A673 (cell line): Measurements from ENCODE around the gene LAPTM4A. TPM values are rescaled to one million over a fixed set of nuclear protein-coding genes. Genes with fewer than 3 reads are reported as not detected.

ENCODE experiments used
- BruUV-seq: library from RNA; stranded (reverse); fragments of 400-500 nt; replicated peaks from 2 replicates; lab custom pipeline; 2021; lab: Mats Ljungman, UMichigan
- CTCF ChIA-PET: fragments of 300-600 bp; sonication (Branson Sonifier 250); formaldehyde crosslinking; loops from one replicate; lab custom pipeline; 2022; ENCODE audit warnings: antibody characterized with exemption; lab: Charles Lee
- POLR2A ChIA-PET: fragments of 300-600 bp; sonication (Branson Sonifier 250); formaldehyde crosslinking; loops from one replicate; lab custom pipeline; 2022; ENCODE audit warnings: antibody characterized with exemption; ENCODE audit not compliant: low non-redundant PET; lab: Charles Lee
- DNase-seq: peaks from one replicate; pipeline ENCODE4 v3.0.0-alpha.2; 2015; ENCODE audit warnings: low spot score
- H3K27ac ChIP-seq: fragments of 200-600 bp; sonication (generic); 2 replicates; pipeline ENCODE4 v1.5.1; 2016; ENCODE audit warnings: mixed run types, low read depth, mild to moderate bottlenecking, mixed read lengths, antibody characterized with exemption, low read length; ENCODE audit not compliant: poor library complexity, severe bottlenecking
- H3K27me3 ChIP-seq: fragments of 200-600 bp; sonication (generic); replicated peaks from 2 replicates; pipeline ENCODE4 v1.6.1; 2017; ENCODE audit warnings: mixed run types, low read depth, mild to moderate bottlenecking, mixed read lengths, antibody characterized with exemption, low read length; ENCODE audit not compliant: insufficient read depth, poor library complexity
- H3K36me3 ChIP-seq: fragments of 200-600 bp; sonication (generic); 2 replicates; pipeline ENCODE4 v1.6.1; 2016; ENCODE audit warnings: mixed run types, mild to moderate bottlenecking, mixed read lengths, antibody characterized with exemption, low read length; ENCODE audit not compliant: insufficient read depth, poor library complexity, severe bottlenecking
- H3K4me1 ChIP-seq: fragments of 200-600 bp; sonication (generic); 2 replicates; pipeline ENCODE4 v1.6.1; 2017; ENCODE audit warnings: mixed run types, mild to moderate bottlenecking, mixed read lengths, antibody characterized with exemption, low read length; ENCODE audit not compliant: insufficient read depth, poor library complexity, severe bottlenecking
- H3K4me3 ChIP-seq: fragments of 200-600 bp; sonication (generic); 2 replicates; pipeline ENCODE4 v1.5.1; 2016; ENCODE audit warnings: low read depth, mixed run types, mild to moderate bottlenecking, mixed read lengths, low read length; ENCODE audit not compliant: poor library complexity, severe bottlenecking
- H3K9me3 ChIP-seq: fragments of 200-600 bp; sonication (generic); 2 replicates; pipeline ENCODE4 v1.6.1; 2016; ENCODE audit warnings: mixed run types, low read depth, mild to moderate bottlenecking, mixed read lengths, antibody characterized with exemption, low read length; ENCODE audit not compliant: poor library complexity, severe bottlenecking
- CTCF ChIP-seq: fragments of 300-800, 200-600 bp; sonication (generic); conservative IDR thresholded peaks from 2 replicates; pipeline ENCODE4 v1.5.1; 2017; ENCODE audit warnings: low read depth, mild to moderate bottlenecking, antibody characterized with exemption, low read length, moderate library complexity, mixed read lengths
- EZH2 ChIP-seq: fragments of 200-600 bp; sonication (generic); IDR thresholded peaks from 2 replicates; pipeline ENCODE4 v1.6.1; 2017; ENCODE audit warnings: borderline replicate concordance, low read depth, mild to moderate bottlenecking, mixed read lengths, antibody characterized with exemption, low read length; ENCODE audit not compliant: poor library complexity, severe bottlenecking
- intact Hi-C: fragments of 100-400 bp; cut with micrococcal nuclease; formaldehyde crosslinking; loops from one replicate; pipeline ENCODE4 v1.10.0; 2022; ENCODE audit not compliant: unreplicated experiment
- total RNA-seq: library from RNA; stranded (reverse); gene quantifications from 2 replicates; pipeline ENCODE4 v1.2.3, GENCODE V29; 2021

The LAPTM4A gene
- total RNA-seq, 1 experiment from 2014 or later: 158 TPM

- Histone ChIP-seq H3K27ac (no peak overlapping the region), H3K9me3 (peaks cover 12% of the 10 kb centered on the region), H3K4me3 (no peak overlapping the region), H3K4me1 (peaks cover 9% of the 10 kb centered on the region), H3K27me3 (no peaks in the 10 kb centered on the region), H3K36me3 (peaks cover 46% of the 10 kb centered on the region)
- DNase-seq: no peak
- BruUV-seq: no TSS peak
- ChIA-PET POLR2A (no interaction called here), CTCF (no interaction called here)
- TF ChIP-seq EZH2 (no peak), CTCF (no peak)
- intact Hi-C loops: no loop called here
These were observed 24.2 kb downstream of the LAPTM4A start for GRCh38 chr2:20027260-20027677.

- Histone ChIP-seq H3K9me3 (peaks cover 27% of the 10 kb centered on the region), H3K4me3 (no peak overlapping the region), H3K27ac (peak overlapping the region; percentile 51), H3K4me1 (peaks cover 9% of the 10 kb centered on the region), H3K36me3 (peaks cover 26% of the 10 kb centered on the region), H3K27me3 (no peaks in the 10 kb centered on the region)
- no TSS peak for BruUV-seq
- DNase-seq: peak; percentile 70
- ChIA-PET POLR2A (no interaction called here), CTCF (interaction anchor here (0.7 kb wide), 1 partner anchor 26 kb away, joined by 3 read pairs; the partner anchor contains the start of gene LAPTM4A)
- intact Hi-C loops: no loop called here
- TF ChIP-seq EZH2 (no peak), CTCF (no peak)
These were observed 26.2 kb downstream of the LAPTM4A start for GRCh38 chr2:20025065-20025786.

GRCh38 chr2:20023688-20024087 lies 27.7 kb downstream of the LAPTM4A start:
- CTCF ChIA-PET: no interaction called here

More at GRCh38 chr2:20023688-20024087, 27.7 kb downstream of the LAPTM4A start:
- TF ChIP-seq EZH2 (no peak), CTCF (no peak)
- POLR2A ChIA-PET: no interaction called here
- Histone ChIP-seq H3K27me3 (no peaks in the 10 kb centered on the region), H3K4me1 (peaks cover 9% of the 10 kb centered on the region), H3K36me3 (peaks cover 11% of the 10 kb centered on the region), H3K4me3 (no peak overlapping the region), H3K9me3 (peaks cover 16% of the 10 kb centered on the region), H3K27ac (no peak overlapping the region)
- BruUV-seq: no TSS peak
- intact Hi-C loops: no loop called here
- no peak for DNase-seq
